NCI-H1417 (cell line): ENCODE results near the gene PTGS1.
A peak's percentile ranks its signal among the peaks of the same experiment; 100 is the strongest.

Experiments
- DNase-seq, 3 experiments: peaks; one replicate each; lab custom pipeline; 2025; lab: John Stamatoyannopoulos, UW

Gene PTGS1

GRCh38 chr9:122374885-122375420 is 4.1 kb downstream of the PTGS1 start:
- DNase-seq, result no peak

- no peak for DNase-seq
Measured at GRCh38 chr9:122376796-122377195, 6.0 kb downstream of the PTGS1 start.

- no peak for DNase-seq
Measured at GRCh38 chr9:122377241-122378164, 6.7 kb downstream of the PTGS1 start.

- DNase-seq, result no peak
Measured at GRCh38 chr9:122378236-122378635, 7.4 kb downstream of the PTGS1 start.

GRCh38 chr9:122379340-122379739 is 8.5 kb downstream of the PTGS1 start:
- no peak for DNase-seq

- DNase-seq, result no peak
Measured at GRCh38 chr9:122380293-122380692, 9.5 kb downstream of the PTGS1 start.

- DNase-seq, result no peak
Measured at GRCh38 chr9:122381206-122381950, 10.6 kb downstream of the PTGS1 start.

GRCh38 chr9:122382901-122383850 is 12.4 kb downstream of the PTGS1 start:
- DNase-seq, result no peak

GRCh38 chr9:122383992-122384461 is 13.2 kb downstream of the PTGS1 start:
- DNase-seq, result no peak

GRCh38 chr9:122386311-122386872 is 15.6 kb downstream of the PTGS1 start:
- no peak for DNase-seq

GRCh38 chr9:122387536-122387935 is 16.7 kb downstream of the PTGS1 start:
- DNase-seq, result no peak

- DNase-seq, result no peak
Measured at GRCh38 chr9:122389195-122389594, 18.4 kb downstream of the PTGS1 start.

GRCh38 chr9:122389799-122390481 is 19.1 kb downstream of the PTGS1 start:
- peak in 1 of 3 experiments; percentile 27 for DNase-seq

- no peak for DNase-seq
Measured at GRCh38 chr9:122392284-122392683, 21.5 kb downstream of the PTGS1 start.

- no peak for DNase-seq
Measured at GRCh38 chr9:122392714-122393113, 21.9 kb downstream of the PTGS1 start.

- no peak for DNase-seq
Measured at GRCh38 chr9:122393284-122393983, 22.6 kb downstream of the PTGS1 start.

GRCh38 chr9:122394265-122395125 is 23.7 kb downstream of the PTGS1 start:
- DNase-seq, result no peak

- no peak for DNase-seq
Measured at GRCh38 chr9:122396614-122397148, 25.9 kb downstream of the PTGS1 start.

GRCh38 chr9:122397749-122398148 is 26.9 kb downstream of the PTGS1 start:
- DNase-seq, result no peak
